HEK293 (cell line): ENCODE measurements around the gene UBAP2L.

Source experiments
- HOXD13 ChIP-seq: sonication (generic); formaldehyde crosslinking; IDR thresholded peaks from 2 replicates; pipeline ENCODE4 v1.8.0; 2022; ENCODE audit warnings: missing genetic modification reagents, borderline replicate concordance
- KLF16 ChIP-seq: fragments of 450-650 bp; formaldehyde crosslinking; IDR thresholded peaks from 2 replicates; pipeline ENCODE4 v1.5.1; 2017; ENCODE audit warnings: missing biosample characterization, missing genetic modification characterization
- KLF7 ChIP-seq: fragments of 450-650 bp; formaldehyde crosslinking; IDR thresholded peaks from 2 replicates; pipeline ENCODE4 v1.5.1; 2016; ENCODE audit warnings: missing biosample characterization, missing genetic modification characterization, borderline replicate concordance
- PRDM1 ChIP-seq: fragments of 450-650 bp; formaldehyde crosslinking; IDR thresholded peaks from 2 replicates; pipeline ENCODE4; 2016; ENCODE audit warnings: missing biosample characterization, missing genetic modification characterization
- WT1 ChIP-seq: fragments of 450-650 bp; formaldehyde crosslinking; IDR thresholded peaks from 2 replicates; pipeline ENCODE4 v1.5.1; 2016; ENCODE audit warnings: missing biosample characterization, missing genetic modification characterization
- ZBTB20 ChIP-seq: fragments of 450-650 bp; formaldehyde crosslinking; IDR thresholded peaks from 2 replicates; pipeline ENCODE4 v1.5.1; 2016; ENCODE audit warnings: missing biosample characterization, missing genetic modification characterization
- ZBTB8A ChIP-seq: fragments of 450-650 bp; formaldehyde crosslinking; IDR thresholded peaks from 2 replicates; pipeline ENCODE4 v1.5.1; 2016; ENCODE audit warnings: missing biosample characterization, missing genetic modification characterization
- ZFP3 ChIP-seq: fragments of 450-650 bp; formaldehyde crosslinking; IDR thresholded peaks from 2 replicates; pipeline ENCODE4 v1.5.1; 2016; ENCODE audit warnings: low read depth, missing biosample characterization, missing genetic modification characterization
- ZNF157 ChIP-seq: fragments of 450-650 bp; formaldehyde crosslinking; IDR thresholded peaks from 2 replicates; pipeline ENCODE4 v1.5.1; 2016; ENCODE audit warnings: missing biosample characterization, missing genetic modification characterization
- ZNF214 ChIP-seq: fragments of 450-650 bp; formaldehyde crosslinking; IDR thresholded peaks from 2 replicates; pipeline ENCODE4 v1.5.1; 2017; ENCODE audit warnings: missing biosample characterization, mild to moderate bottlenecking, missing genetic modification characterization, borderline replicate concordance
- ZNF274 ChIP-seq, 2 experiments: fragments of 200-500 bp in 1 of 2; fragments of 450-650 bp in 1 of 2; sonication (Bioruptor generic) in 1 of 2; formaldehyde crosslinking in 1 of 2; IDR thresholded peaks; 2 replicates each; pipeline versions ENCODE4 v1.5.1 to v1.6.1; 2014 to 2016; ENCODE audit warnings: borderline replicate concordance in 1 of 2, inconsistent platforms in 1 of 2, low read length in 1 of 2, missing biosample characterization in 1 of 2, missing genetic modification characterization in 1 of 2
- ZNF354C ChIP-seq: fragments of 450-650 bp; formaldehyde crosslinking; IDR thresholded peaks from 2 replicates; pipeline ENCODE4 v1.5.1; 2016; ENCODE audit warnings: missing biosample characterization, missing genetic modification characterization, low read depth, borderline replicate concordance
- ZNF530 ChIP-seq: fragments of 450-650 bp; formaldehyde crosslinking; IDR thresholded peaks from 2 replicates; pipeline ENCODE4 v1.5.1; 2016; ENCODE audit warnings: low read depth, missing biosample characterization, missing genetic modification characterization
- ZNF571 ChIP-seq: fragments of 450-650 bp; formaldehyde crosslinking; IDR thresholded peaks from 2 replicates; pipeline ENCODE4 v1.5.0; 2017; ENCODE audit warnings: missing biosample characterization, missing genetic modification characterization
- ZNF596 ChIP-seq: fragments of 450-650 bp; IDR thresholded peaks from 2 replicates; pipeline ENCODE4 v1.5.0; 2018; ENCODE audit warnings: missing biosample characterization, mild to moderate bottlenecking, missing genetic modification characterization, moderate library complexity
- ZNF707 ChIP-seq: fragments of 450-650 bp; formaldehyde crosslinking; IDR thresholded peaks from 2 replicates; pipeline ENCODE4 v1.5.1; 2016; ENCODE audit warnings: missing biosample characterization, missing genetic modification characterization
- ZNF776 ChIP-seq: fragments of 450-650 bp; formaldehyde crosslinking; IDR thresholded peaks from 2 replicates; pipeline ENCODE4 v1.5.0; 2017; ENCODE audit warnings: missing biosample characterization, missing genetic modification characterization, borderline replicate concordance
- ZNF785 ChIP-seq: fragments of 450-650 bp; formaldehyde crosslinking; IDR thresholded peaks from 2 replicates; pipeline ENCODE4 v1.5.1; 2016; ENCODE audit warnings: missing biosample characterization, missing genetic modification characterization
- ZNF791 ChIP-seq: fragments of 450-650 bp; formaldehyde crosslinking; IDR thresholded peaks from 2 replicates; pipeline ENCODE4 v1.5.1; 2016; ENCODE audit warnings: missing biosample characterization, missing genetic modification characterization
- TF ChIP-seq, protein P1 (sequence below): fragments of 450-650 bp; formaldehyde crosslinking; IDR thresholded peaks from 2 replicates; pipeline ENCODE4 v1.5.1; 2016; ENCODE audit warnings: missing biosample characterization, missing genetic modification characterization
- TF ChIP-seq, protein P2 (sequence below): fragments of 450-650 bp; formaldehyde crosslinking; IDR thresholded peaks from 2 replicates; pipeline ENCODE4 v1.5.1; 2016; ENCODE audit warnings: missing biosample characterization, missing genetic modification characterization, borderline replicate concordance
- TF ChIP-seq, protein P3 (sequence below): fragments of 450-650 bp; formaldehyde crosslinking; IDR thresholded peaks from 2 replicates; pipeline ENCODE4 v1.5.1; 2017; ENCODE audit warnings: missing biosample characterization, missing genetic modification characterization
- TF ChIP-seq, protein P4 (sequence below): fragments of 450-650 bp; formaldehyde crosslinking; IDR thresholded peaks from 2 replicates; pipeline ENCODE4 v1.5.1; 2016; ENCODE audit warnings: missing biosample characterization, missing genetic modification characterization
- TF ChIP-seq, protein P5 (sequence below): fragments of 450-650 bp; formaldehyde crosslinking; IDR thresholded peaks from 2 replicates; pipeline ENCODE4 v1.5.1; 2016; ENCODE audit warnings: missing biosample characterization, missing genetic modification characterization, low read depth
- TF ChIP-seq, protein P6 (sequence below): fragments of 450-650 bp; formaldehyde crosslinking; IDR thresholded peaks from 2 replicates; pipeline ENCODE4 v1.5.1; 2017; ENCODE audit warnings: missing biosample characterization, missing genetic modification characterization

UBAP2L gene

DNA sequence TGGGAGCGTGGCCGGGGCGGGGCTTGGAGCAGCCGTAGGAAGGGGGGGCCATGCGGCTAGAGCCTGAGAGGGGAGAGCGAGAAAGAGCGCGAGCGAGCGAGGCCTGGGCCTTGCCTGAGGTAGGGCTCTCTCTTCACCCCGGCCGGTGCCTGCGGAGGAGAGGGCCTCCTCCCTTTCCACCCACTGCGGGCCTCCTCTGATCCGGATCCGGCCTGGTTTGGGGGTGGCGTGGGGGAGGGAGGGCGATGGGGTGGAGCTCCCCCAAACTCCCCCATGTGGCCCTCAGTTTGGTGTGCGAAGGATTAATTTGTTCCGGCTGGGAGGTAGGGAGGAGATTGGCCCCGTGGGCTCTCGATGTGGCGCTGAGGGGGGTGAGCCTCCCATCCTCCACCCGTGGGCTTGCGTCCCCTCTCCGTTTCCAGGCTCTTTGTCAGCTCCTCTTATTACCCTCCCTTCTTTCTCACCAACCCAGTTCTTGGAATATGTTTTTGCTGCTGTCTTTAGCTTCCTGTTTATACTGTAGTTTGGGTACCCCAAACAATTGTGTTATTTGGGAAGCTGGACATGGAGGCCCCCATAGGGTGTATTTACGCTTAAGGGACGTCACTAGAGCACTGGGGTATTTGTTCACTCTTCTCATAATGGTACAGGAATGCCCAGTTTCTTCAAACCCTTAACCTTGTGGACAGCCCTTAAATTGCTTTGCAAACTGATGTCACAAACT lies 685 bp downstream of the UBAP2L start (continued):
- TF ChIP-seq, protein P1, sequence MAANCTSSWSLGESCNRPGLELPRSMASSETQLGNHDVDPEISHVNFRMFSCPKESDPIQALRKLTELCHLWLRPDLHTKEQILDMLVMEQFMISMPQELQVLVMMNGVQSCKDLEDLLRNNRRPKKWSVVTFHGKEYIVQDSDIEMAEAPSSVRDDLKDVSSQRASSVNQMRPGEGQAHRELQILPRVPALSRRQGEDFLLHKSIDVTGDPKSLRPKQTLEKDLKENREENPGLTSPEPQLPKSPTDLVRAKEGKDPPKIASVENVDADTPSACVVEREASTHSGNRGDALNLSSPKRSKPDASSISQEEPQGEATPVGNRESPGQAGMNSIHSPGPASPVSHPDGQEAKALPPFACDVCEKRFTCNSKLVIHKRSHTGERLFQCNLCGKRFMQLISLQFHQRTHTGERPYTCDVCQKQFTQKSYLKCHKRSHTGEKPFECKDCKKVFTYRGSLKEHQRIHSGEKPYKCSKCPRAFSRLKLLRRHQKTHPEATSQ (tag by site-specific recombination): no peak
- TF ChIP-seq ZNF785: no peak
- no peak for TF ChIP-seq KLF7 (tag by site-specific recombination)
- TF ChIP-seq, protein P2, sequence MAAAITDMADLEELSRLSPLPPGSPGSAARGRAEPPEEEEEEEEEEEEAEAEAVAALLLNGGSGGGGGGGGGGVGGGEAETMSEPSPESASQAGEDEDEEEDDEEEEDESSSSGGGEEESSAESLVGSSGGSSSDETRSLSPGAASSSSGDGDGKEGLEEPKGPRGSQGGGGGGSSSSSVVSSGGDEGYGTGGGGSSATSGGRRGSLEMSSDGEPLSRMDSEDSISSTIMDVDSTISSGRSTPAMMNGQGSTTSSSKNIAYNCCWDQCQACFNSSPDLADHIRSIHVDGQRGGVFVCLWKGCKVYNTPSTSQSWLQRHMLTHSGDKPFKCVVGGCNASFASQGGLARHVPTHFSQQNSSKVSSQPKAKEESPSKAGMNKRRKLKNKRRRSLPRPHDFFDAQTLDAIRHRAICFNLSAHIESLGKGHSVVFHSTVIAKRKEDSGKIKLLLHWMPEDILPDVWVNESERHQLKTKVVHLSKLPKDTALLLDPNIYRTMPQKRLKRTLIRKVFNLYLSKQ (tag by site-specific recombination): no peak
- peak; percentile 88 for TF ChIP-seq ZNF596 (tag by site-specific recombination)
- TF ChIP-seq, protein P3, sequence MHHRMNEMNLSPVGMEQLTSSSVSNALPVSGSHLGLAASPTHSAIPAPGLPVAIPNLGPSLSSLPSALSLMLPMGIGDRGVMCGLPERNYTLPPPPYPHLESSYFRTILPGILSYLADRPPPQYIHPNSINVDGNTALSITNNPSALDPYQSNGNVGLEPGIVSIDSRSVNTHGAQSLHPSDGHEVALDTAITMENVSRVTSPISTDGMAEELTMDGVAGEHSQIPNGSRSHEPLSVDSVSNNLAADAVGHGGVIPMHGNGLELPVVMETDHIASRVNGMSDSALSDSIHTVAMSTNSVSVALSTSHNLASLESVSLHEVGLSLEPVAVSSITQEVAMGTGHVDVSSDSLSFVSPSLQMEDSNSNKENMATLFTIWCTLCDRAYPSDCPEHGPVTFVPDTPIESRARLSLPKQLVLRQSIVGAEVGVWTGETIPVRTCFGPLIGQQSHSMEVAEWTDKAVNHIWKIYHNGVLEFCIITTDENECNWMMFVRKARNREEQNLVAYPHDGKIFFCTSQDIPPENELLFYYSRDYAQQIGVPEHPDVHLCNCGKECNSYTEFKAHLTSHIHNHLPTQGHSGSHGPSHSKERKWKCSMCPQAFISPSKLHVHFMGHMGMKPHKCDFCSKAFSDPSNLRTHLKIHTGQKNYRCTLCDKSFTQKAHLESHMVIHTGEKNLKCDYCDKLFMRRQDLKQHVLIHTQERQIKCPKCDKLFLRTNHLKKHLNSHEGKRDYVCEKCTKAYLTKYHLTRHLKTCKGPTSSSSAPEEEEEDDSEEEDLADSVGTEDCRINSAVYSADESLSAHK (tag by site-specific recombination): no peak
- TF ChIP-seq ZNF791 (tag by site-specific recombination): no peak
- no peak for TF ChIP-seq ZBTB20
- no peak for TF ChIP-seq ZNF776 (tag by site-specific recombination)
- TF ChIP-seq PRDM1 (tag by site-specific recombination): no peak
- no peak for TF ChIP-seq ZNF707 (tag by site-specific recombination)
- TF ChIP-seq, protein P4, sequence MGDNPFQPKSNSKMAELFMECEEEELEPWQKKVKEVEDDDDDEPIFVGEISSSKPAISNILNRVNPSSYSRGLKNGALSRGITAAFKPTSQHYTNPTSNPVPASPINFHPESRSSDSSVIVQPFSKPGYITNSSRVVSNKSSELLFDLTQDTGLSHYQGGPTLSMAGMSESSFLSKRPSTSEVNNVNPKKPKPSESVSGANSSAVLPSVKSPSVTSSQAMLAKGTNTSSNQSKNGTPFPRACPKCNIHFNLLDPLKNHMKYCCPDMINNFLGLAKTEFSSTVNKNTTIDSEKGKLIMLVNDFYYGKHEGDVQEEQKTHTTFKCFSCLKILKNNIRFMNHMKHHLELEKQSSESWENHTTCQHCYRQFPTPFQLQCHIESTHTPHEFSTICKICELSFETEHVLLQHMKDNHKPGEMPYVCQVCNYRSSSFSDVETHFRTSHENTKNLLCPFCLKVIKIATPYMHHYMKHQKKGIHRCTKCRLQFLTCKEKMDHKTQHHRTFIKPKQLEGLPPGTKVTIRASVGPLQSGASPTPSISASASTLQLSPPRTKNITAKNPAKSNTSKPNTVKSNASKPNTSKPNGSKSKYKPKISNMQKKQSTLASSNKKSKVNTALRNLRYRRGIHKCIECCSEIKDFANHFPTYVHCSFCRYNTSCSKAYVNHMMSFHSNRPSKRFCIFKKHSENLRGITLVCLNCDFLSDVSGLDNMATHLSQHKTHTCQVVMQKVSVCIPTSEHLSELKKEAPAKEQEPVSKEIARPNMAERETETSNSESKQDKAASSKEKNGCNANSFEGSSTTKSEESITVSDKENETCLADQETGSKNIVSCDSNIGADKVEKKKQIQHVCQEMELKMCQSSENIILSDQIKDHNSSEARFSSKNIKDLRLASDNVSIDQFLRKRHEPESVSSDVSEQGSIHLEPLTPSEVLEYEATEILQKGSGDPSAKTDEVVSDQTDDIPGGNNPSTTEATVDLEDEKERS (tag by site-specific recombination): no peak
- TF ChIP-seq ZFP3: no peak
- TF ChIP-seq ZNF530: no peak
- TF ChIP-seq KLF16: peak; percentile 41; the same call in 1 of the 2 replicates
- TF ChIP-seq HOXD13 (CRISPR knock-in tag): no peak
- no peak for TF ChIP-seq ZNF157 (tag by site-specific recombination)
- TF ChIP-seq ZBTB8A (tag by site-specific recombination): no peak
- TF ChIP-seq ZNF354C (tag by site-specific recombination): no peak
- TF ChIP-seq, protein P5, sequence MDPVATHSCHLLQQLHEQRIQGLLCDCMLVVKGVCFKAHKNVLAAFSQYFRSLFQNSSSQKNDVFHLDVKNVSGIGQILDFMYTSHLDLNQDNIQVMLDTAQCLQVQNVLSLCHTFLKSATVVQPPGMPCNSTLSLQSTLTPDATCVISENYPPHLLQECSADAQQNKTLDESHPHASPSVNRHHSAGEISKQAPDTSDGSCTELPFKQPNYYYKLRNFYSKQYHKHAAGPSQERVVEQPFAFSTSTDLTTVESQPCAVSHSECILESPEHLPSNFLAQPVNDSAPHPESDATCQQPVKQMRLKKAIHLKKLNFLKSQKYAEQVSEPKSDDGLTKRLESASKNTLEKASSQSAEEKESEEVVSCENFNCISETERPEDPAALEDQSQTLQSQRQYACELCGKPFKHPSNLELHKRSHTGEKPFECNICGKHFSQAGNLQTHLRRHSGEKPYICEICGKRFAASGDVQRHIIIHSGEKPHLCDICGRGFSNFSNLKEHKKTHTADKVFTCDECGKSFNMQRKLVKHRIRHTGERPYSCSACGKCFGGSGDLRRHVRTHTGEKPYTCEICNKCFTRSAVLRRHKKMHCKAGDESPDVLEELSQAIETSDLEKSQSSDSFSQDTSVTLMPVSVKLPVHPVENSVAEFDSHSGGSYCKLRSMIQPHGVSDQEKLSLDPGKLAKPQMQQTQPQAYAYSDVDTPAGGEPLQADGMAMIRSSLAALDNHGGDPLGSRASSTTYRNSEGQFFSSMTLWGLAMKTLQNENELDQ (tag by site-specific recombination): no peak
- TF ChIP-seq ZNF214 (tag by site-specific recombination): no peak
- no peak for TF ChIP-seq WT1
- TF ChIP-seq ZNF571: no peak
- no peak for TF ChIP-seq ZNF274 (IDR thresholded peaks at IDR 0.05; ENCODE audit: low read length)
- no peak for TF ChIP-seq ZNF274 (tag by site-specific recombination; IDR thresholded peaks at IDR 0.05; ENCODE audit: borderline replicate concordance)
- TF ChIP-seq, protein P6, sequence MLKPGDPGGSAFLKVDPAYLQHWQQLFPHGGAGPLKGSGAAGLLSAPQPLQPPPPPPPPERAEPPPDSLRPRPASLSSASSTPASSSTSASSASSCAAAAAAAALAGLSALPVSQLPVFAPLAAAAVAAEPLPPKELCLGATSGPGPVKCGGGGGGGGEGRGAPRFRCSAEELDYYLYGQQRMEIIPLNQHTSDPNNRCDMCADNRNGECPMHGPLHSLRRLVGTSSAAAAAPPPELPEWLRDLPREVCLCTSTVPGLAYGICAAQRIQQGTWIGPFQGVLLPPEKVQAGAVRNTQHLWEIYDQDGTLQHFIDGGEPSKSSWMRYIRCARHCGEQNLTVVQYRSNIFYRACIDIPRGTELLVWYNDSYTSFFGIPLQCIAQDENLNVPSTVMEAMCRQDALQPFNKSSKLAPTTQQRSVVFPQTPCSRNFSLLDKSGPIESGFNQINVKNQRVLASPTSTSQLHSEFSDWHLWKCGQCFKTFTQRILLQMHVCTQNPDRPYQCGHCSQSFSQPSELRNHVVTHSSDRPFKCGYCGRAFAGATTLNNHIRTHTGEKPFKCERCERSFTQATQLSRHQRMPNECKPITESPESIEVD (tag by site-specific recombination): no peak
